ENCODE results near the gene PLEK2.

DNA sequence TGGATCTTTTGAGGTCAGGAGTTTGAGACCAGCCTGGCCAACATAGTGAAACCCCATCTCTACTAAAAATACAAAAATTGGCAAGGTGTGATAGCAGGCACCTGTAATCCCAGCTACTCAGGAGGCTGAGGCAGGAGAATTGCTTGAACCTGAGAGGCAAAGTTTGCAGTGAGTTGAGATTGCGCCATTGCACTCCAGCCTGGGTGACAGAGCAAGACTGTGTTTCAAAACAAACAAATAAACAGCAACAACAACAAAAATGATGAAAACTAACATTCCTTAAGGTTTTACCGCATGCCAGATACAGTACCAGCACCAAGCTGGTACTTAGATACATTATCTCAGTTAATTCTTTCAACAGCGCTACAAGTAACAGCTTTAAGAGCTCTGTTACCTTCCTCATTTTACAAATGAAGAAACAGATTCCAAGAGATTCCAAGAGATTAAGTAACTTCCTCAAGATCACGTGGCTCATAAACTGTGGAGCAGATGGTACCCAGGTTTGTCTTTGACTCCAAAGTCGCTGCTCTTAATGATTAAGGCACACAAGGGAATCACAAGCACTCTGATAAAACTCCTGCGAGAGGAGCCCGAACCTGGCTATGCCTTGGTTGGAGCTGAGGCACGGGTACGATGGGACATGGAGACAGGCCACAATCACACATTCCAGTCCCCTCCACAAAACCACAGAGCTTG lies 17.7 kb upstream of the PLEK2 start:
- TF ChIP-seq ZBTB40 (IDR thresholded peaks at IDR 0.05) = no peak
- no peak for TF ChIP-seq ZBTB40 (CRISPR knock-in tag; IDR thresholded peaks at IDR 0.05)
- no peak for TF ChIP-seq HDAC1 (CRISPR knock-in tag; IDR thresholded peaks at IDR 0.05)
- no peak for TF ChIP-seq ELK4 (CRISPR knock-in tag; IDR thresholded peaks at IDR 0.05; ENCODE audit: borderline replicate concordance)
- TF ChIP-seq, protein P1, sequence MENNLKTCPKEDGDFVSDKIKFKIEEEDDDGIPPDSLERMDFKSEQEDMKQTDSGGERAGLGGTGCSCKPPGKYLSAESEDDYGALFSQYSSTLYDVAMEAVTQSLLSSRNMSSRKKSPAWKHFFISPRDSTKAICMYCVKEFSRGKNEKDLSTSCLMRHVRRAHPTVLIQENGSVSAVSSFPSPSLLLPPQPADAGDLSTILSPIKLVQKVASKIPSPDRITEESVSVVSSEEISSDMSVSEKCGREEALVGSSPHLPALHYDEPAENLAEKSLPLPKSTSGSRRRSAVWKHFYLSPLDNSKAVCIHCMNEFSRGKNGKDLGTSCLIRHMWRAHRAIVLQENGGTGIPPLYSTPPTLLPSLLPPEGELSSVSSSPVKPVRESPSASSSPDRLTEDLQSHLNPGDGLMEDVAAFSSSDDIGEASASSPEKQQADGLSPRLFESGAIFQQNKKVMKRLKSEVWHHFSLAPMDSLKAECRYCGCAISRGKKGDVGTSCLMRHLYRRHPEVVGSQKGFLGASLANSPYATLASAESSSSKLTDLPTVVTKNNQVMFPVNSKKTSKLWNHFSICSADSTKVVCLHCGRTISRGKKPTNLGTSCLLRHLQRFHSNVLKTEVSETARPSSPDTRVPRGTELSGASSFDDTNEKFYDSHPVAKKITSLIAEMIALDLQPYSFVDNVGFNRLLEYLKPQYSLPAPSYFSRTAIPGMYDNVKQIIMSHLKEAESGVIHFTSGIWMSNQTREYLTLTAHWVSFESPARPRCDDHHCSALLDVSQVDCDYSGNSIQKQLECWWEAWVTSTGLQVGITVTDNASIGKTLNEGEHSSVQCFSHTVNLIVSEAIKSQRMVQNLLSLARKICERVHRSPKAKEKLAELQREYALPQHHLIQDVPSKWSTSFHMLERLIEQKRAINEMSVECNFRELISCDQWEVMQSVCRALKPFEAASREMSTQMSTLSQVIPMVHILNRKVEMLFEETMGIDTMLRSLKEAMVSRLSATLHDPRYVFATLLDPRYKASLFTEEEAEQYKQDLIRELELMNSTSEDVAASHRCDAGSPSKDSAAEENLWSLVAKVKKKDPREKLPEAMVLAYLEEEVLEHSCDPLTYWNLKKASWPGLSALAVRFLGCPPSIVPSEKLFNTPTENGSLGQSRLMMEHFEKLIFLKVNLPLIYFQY (CRISPR knock-in tag; IDR thresholded peaks at IDR 0.05; ENCODE audit: borderline replicate concordance) = no peak
- no peak for TF ChIP-seq GTF2F1 (IDR thresholded peaks at IDR 0.05; ENCODE audit: low read length)
- TF ChIP-seq, protein P2, sequence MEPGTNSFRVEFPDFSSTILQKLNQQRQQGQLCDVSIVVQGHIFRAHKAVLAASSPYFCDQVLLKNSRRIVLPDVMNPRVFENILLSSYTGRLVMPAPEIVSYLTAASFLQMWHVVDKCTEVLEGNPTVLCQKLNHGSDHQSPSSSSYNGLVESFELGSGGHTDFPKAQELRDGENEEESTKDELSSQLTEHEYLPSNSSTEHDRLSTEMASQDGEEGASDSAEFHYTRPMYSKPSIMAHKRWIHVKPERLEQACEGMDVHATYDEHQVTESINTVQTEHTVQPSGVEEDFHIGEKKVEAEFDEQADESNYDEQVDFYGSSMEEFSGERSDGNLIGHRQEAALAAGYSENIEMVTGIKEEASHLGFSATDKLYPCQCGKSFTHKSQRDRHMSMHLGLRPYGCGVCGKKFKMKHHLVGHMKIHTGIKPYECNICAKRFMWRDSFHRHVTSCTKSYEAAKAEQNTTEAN (CRISPR knock-in tag; conservative IDR thresholded peaks at IDR 0.05) = no peak
- TF ChIP-seq JUND (CRISPR knock-in tag; IDR thresholded peaks at IDR 0.05) = no peak
- TF ChIP-seq NR2F2 (IDR thresholded peaks at IDR 0.05; ENCODE audit: borderline replicate concordance, low read depth) = no peak
- no peak for TF ChIP-seq ZNF674 (CRISPR knock-in tag; IDR thresholded peaks at IDR 0.05; ENCODE audit: low read depth)
